Measurements from ENCODE around the gene TTC21B. TPM values are rescaled to one million over a fixed set of nuclear protein-coding genes. Genes with fewer than 3 reads are reported as not detected.

Gene TTC21B
- total RNA-seq, 1 donor from 2014 or later: 21.7 TPM

DNA sequence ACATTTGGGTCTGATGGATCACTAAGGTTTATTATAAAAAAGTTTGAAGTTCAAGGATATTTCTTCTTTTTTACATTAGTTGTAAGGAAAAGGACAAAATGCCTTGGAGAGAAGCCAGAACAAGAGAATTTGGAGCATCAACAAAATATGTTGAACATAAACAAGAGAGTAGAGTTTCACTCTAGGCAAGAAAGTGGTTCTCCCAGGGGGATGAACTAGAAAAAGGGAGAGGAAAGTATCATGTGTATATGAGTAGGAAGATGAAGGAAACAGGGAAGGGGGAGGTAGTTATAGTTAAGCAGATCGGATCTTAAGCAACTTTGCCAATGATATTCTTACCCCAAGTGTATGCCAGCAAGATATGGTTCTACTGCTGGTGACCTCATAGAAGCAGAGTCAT, 95.7 kb downstream of the TTC21B start:
- Histone ChIP-seq H3K4me1 (no peaks in the 10 kb centered on the region), H3K27me3 (no peaks in the 10 kb centered on the region), H3K36me3 (no peaks in the 10 kb centered on the region), H3K27ac (no peak overlapping the region), H3K4me3 (no peak overlapping the region), H3K9me3 (peaks cover 1% of the 10 kb centered on the region)
- TF ChIP-seq, protein P1, sequence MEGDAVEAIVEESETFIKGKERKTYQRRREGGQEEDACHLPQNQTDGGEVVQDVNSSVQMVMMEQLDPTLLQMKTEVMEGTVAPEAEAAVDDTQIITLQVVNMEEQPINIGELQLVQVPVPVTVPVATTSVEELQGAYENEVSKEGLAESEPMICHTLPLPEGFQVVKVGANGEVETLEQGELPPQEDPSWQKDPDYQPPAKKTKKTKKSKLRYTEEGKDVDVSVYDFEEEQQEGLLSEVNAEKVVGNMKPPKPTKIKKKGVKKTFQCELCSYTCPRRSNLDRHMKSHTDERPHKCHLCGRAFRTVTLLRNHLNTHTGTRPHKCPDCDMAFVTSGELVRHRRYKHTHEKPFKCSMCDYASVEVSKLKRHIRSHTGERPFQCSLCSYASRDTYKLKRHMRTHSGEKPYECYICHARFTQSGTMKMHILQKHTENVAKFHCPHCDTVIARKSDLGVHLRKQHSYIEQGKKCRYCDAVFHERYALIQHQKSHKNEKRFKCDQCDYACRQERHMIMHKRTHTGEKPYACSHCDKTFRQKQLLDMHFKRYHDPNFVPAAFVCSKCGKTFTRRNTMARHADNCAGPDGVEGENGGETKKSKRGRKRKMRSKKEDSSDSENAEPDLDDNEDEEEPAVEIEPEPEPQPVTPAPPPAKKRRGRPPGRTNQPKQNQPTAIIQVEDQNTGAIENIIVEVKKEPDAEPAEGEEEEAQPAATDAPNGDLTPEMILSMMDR (IDR thresholded peaks at IDR 0.05): no peak
- DNase-seq (no peak), ATAC-seq (no peak)
- intact Hi-C loops (cut with DNase I): no loop called here

DNA sequence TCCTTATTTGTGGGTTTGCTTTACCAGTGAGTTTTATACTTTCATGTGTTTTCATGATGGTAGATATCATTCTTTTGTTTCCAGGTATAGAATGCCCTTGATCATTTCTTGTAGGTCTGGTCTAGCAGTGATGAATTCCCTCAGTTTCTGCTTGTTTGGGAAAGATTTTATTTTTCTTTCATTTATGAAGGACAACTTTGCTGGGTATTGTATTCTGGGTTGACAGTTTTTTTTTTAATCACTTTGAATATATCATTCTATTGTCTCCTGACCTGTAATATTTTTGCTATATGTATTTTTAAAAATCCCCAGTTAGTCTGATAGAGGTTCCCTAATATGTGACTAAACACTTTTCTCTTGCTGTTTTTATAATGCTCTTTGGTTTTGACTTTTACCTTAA, 101.2 kb downstream of the TTC21B start:
- Histone ChIP-seq H3K27me3 (no peaks in the 10 kb centered on the region), H3K36me3 (no peaks in the 10 kb centered on the region), H3K4me1 (no peaks in the 10 kb centered on the region), H3K27ac (no peak overlapping the region), H3K4me3 (no peak overlapping the region), H3K9me3 (peaks cover 7% of the 10 kb centered on the region)
- TF ChIP-seq, protein P1 (IDR thresholded peaks at IDR 0.05): no peak
- intact Hi-C loops (cut with DNase I): no loop called here
- ATAC-seq (no peak), DNase-seq (no peak)

DNA sequence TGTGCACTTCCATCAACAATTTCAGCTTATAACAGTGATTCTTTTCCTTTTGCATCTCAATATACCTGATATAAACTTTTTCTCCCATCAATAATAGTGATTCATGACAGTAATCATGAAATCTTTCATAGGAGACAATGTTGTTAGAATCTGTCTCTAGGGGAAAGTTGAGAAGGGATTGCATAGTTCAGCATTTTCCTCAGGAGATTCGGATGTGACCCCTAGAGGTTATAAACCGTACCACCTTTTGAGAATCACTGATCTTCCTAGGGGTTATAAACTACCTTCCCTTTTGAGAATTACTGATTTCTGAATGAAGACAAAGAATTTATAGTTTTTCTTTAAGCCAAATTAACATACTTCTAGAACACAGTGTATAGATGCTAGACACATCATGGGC, 106.6 kb downstream of the TTC21B start:
- intact Hi-C loops (cut with DNase I): no loop called here
- no peak overlapping the region for H3K4me3 ChIP-seq
- no peak overlapping the region for H3K27ac ChIP-seq
- H3K27me3 ChIP-seq: no peaks in the 10 kb centered on the region
- DNase-seq (no peak), ATAC-seq (no peak)
- TF ChIP-seq, protein P1 (IDR thresholded peaks at IDR 0.05): no peak
- H3K4me1 ChIP-seq: no peaks in the 10 kb centered on the region
- no peaks in the 10 kb centered on the region for H3K36me3 ChIP-seq
- H3K9me3 ChIP-seq: no peaks in the 10 kb centered on the region

DNA sequence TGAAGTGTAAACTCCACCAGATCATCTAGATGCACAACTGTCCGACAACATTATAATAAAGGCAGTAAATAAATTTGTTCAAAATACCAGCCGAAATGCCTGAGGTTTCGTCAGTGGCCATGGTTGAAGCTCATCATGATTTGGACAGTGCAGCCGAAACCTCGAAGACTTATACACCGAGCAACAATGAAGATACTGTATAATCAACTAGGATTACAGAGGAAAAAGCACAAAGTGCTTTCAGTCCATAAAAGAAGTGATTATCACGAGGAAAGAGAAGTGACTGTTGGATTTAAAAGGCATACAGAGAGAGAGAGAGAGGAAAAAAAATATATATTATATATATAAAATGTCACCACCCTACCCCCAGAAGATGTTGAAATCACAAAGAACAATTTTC, 107.5 kb downstream of the TTC21B start:
- Histone ChIP-seq H3K4me1 (no peaks in the 10 kb centered on the region), H3K36me3 (no peaks in the 10 kb centered on the region), H3K4me3 (no peak overlapping the region), H3K27me3 (no peaks in the 10 kb centered on the region), H3K27ac (no peak overlapping the region), H3K9me3 (no peaks in the 10 kb centered on the region)
- DNase-seq (no peak), ATAC-seq (no peak)
- intact Hi-C loops (cut with DNase I): no loop called here
- TF ChIP-seq, protein P1 (IDR thresholded peaks at IDR 0.05): no peak

DNA sequence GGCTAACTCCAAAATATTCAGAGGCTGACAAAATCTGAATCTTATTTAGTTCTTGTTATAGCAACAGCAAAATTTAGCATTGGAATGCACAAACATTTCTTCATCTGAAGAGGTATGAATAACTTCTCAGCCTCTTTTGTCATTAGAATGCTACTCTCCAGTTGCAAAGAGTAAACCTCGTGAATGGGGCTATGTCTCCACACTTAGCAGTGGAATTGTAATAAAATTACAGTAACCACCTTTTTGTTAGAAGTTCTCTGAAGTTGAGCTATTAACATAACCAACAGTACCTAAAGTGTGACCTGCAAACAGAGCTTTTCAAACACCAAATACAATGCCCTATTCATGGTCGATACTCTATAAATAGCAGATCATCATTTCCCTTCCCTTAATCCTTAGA, 109.4 kb downstream of the TTC21B start:
- Histone ChIP-seq H3K27me3 (no peaks in the 10 kb centered on the region), H3K9me3 (no peaks in the 10 kb centered on the region), H3K36me3 (no peaks in the 10 kb centered on the region), H3K4me3 (no peak overlapping the region), H3K27ac (no peak overlapping the region), H3K4me1 (no peaks in the 10 kb centered on the region)
- TF ChIP-seq, protein P1 (IDR thresholded peaks at IDR 0.05): no peak
- DNase-seq (no peak), ATAC-seq (no peak)
- intact Hi-C loops (cut with DNase I): no loop called here

DNA sequence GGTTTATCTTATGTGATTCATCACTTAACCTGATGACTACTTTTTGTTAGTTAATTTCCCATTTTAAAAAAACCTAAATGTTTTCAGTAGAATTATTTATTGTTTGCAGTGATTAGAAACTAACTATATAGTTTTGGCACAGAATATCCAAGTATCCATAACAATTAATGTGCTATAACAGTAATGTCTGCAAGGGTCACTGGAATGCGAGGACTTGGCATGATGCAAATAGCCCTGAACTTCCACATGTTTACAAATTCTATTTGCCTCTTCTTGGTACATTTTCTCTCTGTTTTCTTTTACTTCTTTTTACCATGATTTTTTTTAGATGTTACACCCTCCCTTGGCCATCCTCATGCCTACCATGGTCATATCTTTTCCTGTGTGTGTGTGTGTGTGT, 110.2 kb downstream of the TTC21B start:
- H3K36me3 ChIP-seq: no peaks in the 10 kb centered on the region
- DNase-seq: no peak
- no peak overlapping the region for H3K4me3 ChIP-seq
- no peaks in the 10 kb centered on the region for H3K9me3 ChIP-seq
- no peaks in the 10 kb centered on the region for H3K4me1 ChIP-seq
- ATAC-seq: no peak
- no peak overlapping the region for H3K27ac ChIP-seq
- H3K27me3 ChIP-seq: no peaks in the 10 kb centered on the region
- intact Hi-C loops (cut with DNase I): no loop called here
- TF ChIP-seq, protein P1 (IDR thresholded peaks at IDR 0.05): no peak
